Measurements from ENCODE around the gene IL17C.

Gene IL17C

DNA sequence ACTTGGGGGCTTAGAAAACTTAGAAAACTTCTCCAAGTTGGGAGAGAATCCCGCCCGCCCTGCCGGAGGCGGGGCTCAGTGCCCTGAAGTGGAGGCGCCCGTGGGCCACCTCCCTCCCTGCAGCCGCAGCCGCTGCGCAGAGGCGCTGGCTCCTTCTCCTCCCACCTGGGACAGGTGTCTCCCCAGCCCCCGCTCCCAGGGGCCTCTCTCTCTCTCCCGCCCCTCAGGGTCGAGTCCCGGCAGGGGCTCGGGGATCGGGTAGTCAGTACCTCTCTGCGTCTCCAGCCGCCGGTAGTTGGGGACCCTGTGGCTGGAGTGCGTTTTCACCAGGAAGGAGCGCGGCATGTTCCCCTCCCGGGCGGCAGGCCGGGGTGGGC is 47.7 kb downstream of the IL17C start:
- Histone ChIP-seq H3K27ac (ENCODE audit: low read depth, low read length, poor library complexity, severe bottlenecking) (no peak overlapping the region), H3K4me3 (ENCODE audit: low read depth, low read length, poor library complexity, severe bottlenecking) (peak overlapping the region; percentile 67), H3K4me1 (ENCODE audit: insufficient read depth, low read length, severe bottlenecking) (peaks cover 30% of the 10 kb centered on the region), H4K20me1 (ENCODE audit: insufficient read depth, low read length) (no peaks in the 10 kb centered on the region), H3K9ac (ENCODE audit: low read length) (peak overlapping the region; percentile 60), H3K36me3 (ENCODE audit: insufficient read depth, low read length) (no peaks in the 10 kb centered on the region), H2AFZ (ENCODE audit: low read length) (no peak overlapping the region), H3K9me2 (ENCODE audit: low read depth, low read length) (no peaks in the 10 kb centered on the region), H3K27me3 (ENCODE audit: insufficient read depth, low read length) (peaks cover 12% of the 10 kb centered on the region; the same call in 1 of the 2 replicates), H3K4me2 (ENCODE audit: low read length) (peak overlapping the region; percentile 87), H3K9me3 (ENCODE audit: low read length) (no peaks in the 10 kb centered on the region), H3K79me2 (ENCODE audit: insufficient read depth, low read length) (no peaks in the 10 kb centered on the region), H3F3A (ENCODE audit: insufficient read depth, low read length) (0 out of 2 replicates have a peak, but pooled peaks cover 3% of the 10 kb centered on the region)
- no peak for TF ChIP-seq CTCF (IDR thresholded peaks at IDR 0.05; ENCODE audit: low read length)
- no peak for TF ChIP-seq EZH2 (IDR thresholded peaks at IDR 0.05; ENCODE audit: borderline replicate concordance, low read length)

- Histone ChIP-seq H2AFZ (ENCODE audit: low read length) (no peak within 1 kb of the TSS), H3K9ac (ENCODE audit: low read length) (peak within 1 kb of the TSS; percentile 60), H3K4me3 (ENCODE audit: low read depth, low read length, poor library complexity, severe bottlenecking) (peak within 1 kb of the TSS; percentile 67), H3K27me3 (ENCODE audit: insufficient read depth, low read length) (peaks cover 12% of the 10 kb centered on the region; the same call in 1 of the 2 replicates), H3F3A (ENCODE audit: insufficient read depth, low read length) (0 out of 2 replicates have a peak, but pooled peaks cover 3% of the 10 kb centered on the region), H3K79me2 (ENCODE audit: insufficient read depth, low read length) (no peaks in the 10 kb centered on the region), H3K9me2 (ENCODE audit: low read depth, low read length) (no peaks in the 10 kb centered on the region), H3K9me3 (ENCODE audit: low read length) (no peaks in the 10 kb centered on the region), H3K4me2 (ENCODE audit: low read length) (peak within 1 kb of the TSS; percentile 87), H3K4me1 (ENCODE audit: insufficient read depth, low read length, severe bottlenecking) (peaks cover 24% of the 10 kb centered on the region), H4K20me1 (ENCODE audit: insufficient read depth, low read length) (no peaks in the 10 kb centered on the region), H3K27ac (ENCODE audit: low read depth, low read length, poor library complexity, severe bottlenecking) (no peak within 1 kb of the TSS), H3K36me3 (ENCODE audit: insufficient read depth, low read length) (no peaks in the 10 kb centered on the region)
- TF ChIP-seq CTCF (IDR thresholded peaks at IDR 0.05; ENCODE audit: low read length) = no peak
- no peak for TF ChIP-seq EZH2 (IDR thresholded peaks at IDR 0.05; ENCODE audit: borderline replicate concordance, low read length)
These were observed 48.3 kb downstream of the IL17C start, which contains the start of gene SNAI3 for GRCh38 chr16:88686439-88687253. TSS of gene SNAI3 (minus strand) at chr16:88686507. CDS start at chr16:88686406, 101 bp downstream.

- H3K4me2 ChIP-seq (ENCODE audit: low read length) = no peak overlapping the region
- no peaks in the 10 kb centered on the region for H3K9me2 ChIP-seq (ENCODE audit: low read depth, low read length)
- 0 out of 2 replicates have a peak, but pooled peaks cover 3% of the 10 kb centered on the region for H3F3A ChIP-seq (ENCODE audit: insufficient read depth, low read length)
- TF ChIP-seq EZH2 (IDR thresholded peaks at IDR 0.05; ENCODE audit: borderline replicate concordance, low read length) (no peak), CTCF (IDR thresholded peaks at IDR 0.05; ENCODE audit: low read length) (no peak)
- peaks cover 12% of the 10 kb centered on the region; the same call in 1 of the 2 replicates for H3K27me3 ChIP-seq (ENCODE audit: insufficient read depth, low read length)
- H3K36me3 ChIP-seq (ENCODE audit: insufficient read depth, low read length) = no peaks in the 10 kb centered on the region
- H2AFZ ChIP-seq (ENCODE audit: low read length) = no peak overlapping the region
- H3K9me3 ChIP-seq (ENCODE audit: low read length) = no peaks in the 10 kb centered on the region
- H3K4me3 ChIP-seq (ENCODE audit: low read depth, low read length, poor library complexity, severe bottlenecking) = no peak overlapping the region
- H3K79me2 ChIP-seq (ENCODE audit: insufficient read depth, low read length) = no peaks in the 10 kb centered on the region
- H4K20me1 ChIP-seq (ENCODE audit: insufficient read depth, low read length) = no peaks in the 10 kb centered on the region
- no peak overlapping the region for H3K27ac ChIP-seq (ENCODE audit: low read depth, low read length, poor library complexity, severe bottlenecking)
- no peak overlapping the region for H3K9ac ChIP-seq (ENCODE audit: low read length)
- peaks cover 19% of the 10 kb centered on the region for H3K4me1 ChIP-seq (ENCODE audit: insufficient read depth, low read length, severe bottlenecking)
These were observed 48.8 kb downstream of the IL17C start for GRCh38 chr16:88687254-88687576.
